ENCODE data around the gene CPA3. TPM values are rescaled to one million over a fixed set of nuclear protein-coding genes. Genes with fewer than 3 reads are reported as not detected.

CPA3 gene
- total and polyA plus RNA-seq, 7 donors: 0.34 to 3.8 (median 0.74) TPM

DNA sequence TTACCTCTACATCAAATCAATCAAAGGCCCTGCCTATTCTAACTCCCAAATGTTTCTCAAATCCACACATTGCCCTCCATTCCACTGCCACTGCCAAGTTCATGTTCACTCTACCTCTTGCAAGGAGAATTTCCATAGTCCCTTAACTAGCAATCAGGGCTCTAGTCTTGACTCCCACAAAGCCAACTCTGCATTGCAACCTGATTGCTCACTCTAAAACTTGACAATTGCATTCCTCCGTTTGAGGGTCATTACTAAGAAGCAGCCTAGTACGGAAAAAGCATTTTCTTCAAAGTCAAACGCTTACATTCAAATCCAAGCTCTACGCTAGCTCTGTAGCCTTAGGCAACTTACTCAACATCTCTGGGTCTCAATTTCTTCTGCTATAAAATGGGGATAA is 1.2 kb downstream of the CPA3 start:
- ATAC-seq (no peak), DNase-seq (no peak)
- Histone ChIP-seq H3K4me1 (peaks cover 16% of the 10 kb centered on the region), H3K9me3 (no peaks in the 10 kb centered on the region), H3K4me3 (no peak overlapping the region), H3K36me3 (ENCODE audit: insufficient read depth in 1 of 2, low read depth in 1 of 2) (no peaks in the 10 kb centered on the region), H3K27ac (no peak overlapping the region), H3K27me3 (ENCODE audit: insufficient read depth in 3 of 3, low read length in 2 of 3) (no peaks in the 10 kb centered on the region)
- TF ChIP-seq, protein P1, sequence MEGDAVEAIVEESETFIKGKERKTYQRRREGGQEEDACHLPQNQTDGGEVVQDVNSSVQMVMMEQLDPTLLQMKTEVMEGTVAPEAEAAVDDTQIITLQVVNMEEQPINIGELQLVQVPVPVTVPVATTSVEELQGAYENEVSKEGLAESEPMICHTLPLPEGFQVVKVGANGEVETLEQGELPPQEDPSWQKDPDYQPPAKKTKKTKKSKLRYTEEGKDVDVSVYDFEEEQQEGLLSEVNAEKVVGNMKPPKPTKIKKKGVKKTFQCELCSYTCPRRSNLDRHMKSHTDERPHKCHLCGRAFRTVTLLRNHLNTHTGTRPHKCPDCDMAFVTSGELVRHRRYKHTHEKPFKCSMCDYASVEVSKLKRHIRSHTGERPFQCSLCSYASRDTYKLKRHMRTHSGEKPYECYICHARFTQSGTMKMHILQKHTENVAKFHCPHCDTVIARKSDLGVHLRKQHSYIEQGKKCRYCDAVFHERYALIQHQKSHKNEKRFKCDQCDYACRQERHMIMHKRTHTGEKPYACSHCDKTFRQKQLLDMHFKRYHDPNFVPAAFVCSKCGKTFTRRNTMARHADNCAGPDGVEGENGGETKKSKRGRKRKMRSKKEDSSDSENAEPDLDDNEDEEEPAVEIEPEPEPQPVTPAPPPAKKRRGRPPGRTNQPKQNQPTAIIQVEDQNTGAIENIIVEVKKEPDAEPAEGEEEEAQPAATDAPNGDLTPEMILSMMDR (IDR thresholded peaks at IDR 0.05): no peak
- intact Hi-C loops (cut with DNase I): loop anchor here in 1 of 2 donors (10.0 kb wide), 1 partner anchor 409 kb away; no protein-coding TSS in a partner anchor
- WGBS, 3 donors: 91 to 93% (median 93%) methylated on average over 4 of the region's 4 CpGs

DNA sequence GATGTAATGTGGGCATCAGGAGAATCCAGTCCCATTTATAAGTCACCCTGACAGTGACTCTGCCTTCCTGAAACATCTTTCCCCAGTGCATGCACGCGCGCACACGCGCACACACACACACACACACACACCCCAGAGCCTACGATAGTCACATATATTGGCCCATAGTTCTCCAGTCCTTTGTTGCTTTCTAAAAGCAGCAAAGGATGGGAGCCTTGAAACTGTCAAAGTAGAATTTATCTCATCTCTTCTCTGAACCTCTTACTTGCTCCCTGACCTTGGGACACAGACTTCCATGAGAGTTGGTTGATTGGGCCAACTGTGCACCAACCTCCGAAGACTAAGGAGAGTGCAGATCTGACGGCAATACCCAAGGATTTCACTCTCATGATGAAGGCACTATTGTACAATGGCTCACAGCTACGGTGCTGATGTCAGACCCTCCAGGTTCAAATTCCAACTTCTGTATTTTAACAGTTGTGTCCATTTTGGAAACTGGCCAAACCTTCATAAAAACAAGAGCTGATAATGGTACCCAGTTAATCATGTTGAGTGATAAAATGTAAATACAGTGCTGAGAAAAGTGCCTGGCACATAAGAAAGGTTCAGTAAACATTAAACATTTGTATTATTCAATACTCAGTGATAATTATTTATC is 8.3 kb downstream of the CPA3 start:
- intact Hi-C loops (cut with DNase I): loop anchor here in 1 of 2 donors (5.0 kb wide), 1 partner anchor 59 kb away; no protein-coding TSS in a partner anchor
- TF ChIP-seq, protein P1 (IDR thresholded peaks at IDR 0.05): no peak

DNA sequence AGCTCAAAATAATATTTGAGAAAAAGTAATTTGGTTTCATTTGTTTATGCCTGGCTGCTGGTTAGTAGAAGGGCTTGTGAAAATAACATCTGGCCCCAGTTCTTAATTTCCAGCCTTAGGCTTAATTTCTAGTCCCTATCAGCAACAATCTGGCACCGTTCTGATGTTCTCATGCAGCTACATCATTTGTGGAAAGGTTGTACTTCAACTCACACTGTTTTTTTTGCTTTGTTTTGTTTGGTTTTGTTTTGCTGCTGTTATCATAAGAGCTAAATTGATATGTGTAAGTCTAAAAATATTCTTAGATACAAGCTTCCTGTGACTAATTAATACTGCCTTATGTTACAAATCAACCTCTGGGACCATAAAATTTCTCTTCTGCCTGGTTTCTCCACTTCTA is 8.9 kb downstream of the CPA3 start:
- Histone ChIP-seq H3K36me3 (ENCODE audit: insufficient read depth in 1 of 2, low read depth in 1 of 2) (no peaks in the 10 kb centered on the region), H3K9me3 (no peaks in the 10 kb centered on the region), H3K27ac (no peak overlapping the region), H3K4me1 (no peaks in the 10 kb centered on the region), H3K27me3 (ENCODE audit: insufficient read depth in 3 of 3, low read length in 2 of 3) (no peaks in the 10 kb centered on the region), H3K4me3 (no peak overlapping the region)
- no peak for DNase-seq
- TF ChIP-seq, protein P1 (IDR thresholded peaks at IDR 0.05): no peak
- no peak for ATAC-seq
- intact Hi-C loops (cut with DNase I): loop anchor here in 1 of 2 donors (5.0 kb wide), 1 partner anchor 58 kb away; no protein-coding TSS in a partner anchor
- 43 to 59% (median 52%) methylated on average over 1 of the region's 1 CpG for WGBS, 3 donors

More for the DNA sequence above, 8.3 kb downstream of the CPA3 start:
- ATAC-seq (no peak), DNase-seq (no peak)
- no peak overlapping the region for H3K4me3 ChIP-seq
- no peaks in the 10 kb centered on the region for H3K9me3 ChIP-seq
- WGBS, 3 donors: 81 to 89% (median 87%) methylated on average over 9 of the region's 9 CpGs
- H3K4me1 ChIP-seq: no peaks in the 10 kb centered on the region
- no peaks in the 10 kb centered on the region for H3K27me3 ChIP-seq (ENCODE audit: insufficient read depth in 3 of 3, low read length in 2 of 3)
- H3K36me3 ChIP-seq (ENCODE audit: insufficient read depth in 1 of 2, low read depth in 1 of 2): no peaks in the 10 kb centered on the region
- no peak overlapping the region for H3K27ac ChIP-seq

DNA sequence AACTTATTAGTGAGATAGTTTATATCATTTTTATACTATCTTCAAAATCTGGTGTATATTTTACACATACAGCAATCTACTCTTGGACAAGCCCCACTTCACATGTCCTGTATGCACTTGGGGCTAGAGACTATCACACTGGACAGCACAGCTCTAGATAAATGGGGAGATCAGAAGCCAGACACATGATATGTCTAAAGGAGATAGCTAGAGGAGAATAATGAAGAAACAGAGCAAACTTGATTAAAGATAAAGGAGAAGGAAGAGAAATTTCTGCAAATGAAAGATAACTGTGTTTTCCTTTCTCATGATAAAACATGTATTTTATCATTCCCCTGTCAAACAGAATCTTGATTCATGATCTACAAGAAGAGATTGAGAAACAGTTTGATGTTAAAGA is 13.0 kb downstream of the CPA3 start:
- TF ChIP-seq, protein P1 (IDR thresholded peaks at IDR 0.05): no peak
- Histone ChIP-seq H3K36me3 (ENCODE audit: insufficient read depth in 1 of 2, low read depth in 1 of 2) (no peaks in the 10 kb centered on the region), H3K27me3 (ENCODE audit: insufficient read depth in 3 of 3, low read length in 2 of 3) (no peaks in the 10 kb centered on the region), H3K9me3 (no peaks in the 10 kb centered on the region), H3K27ac (no peak overlapping the region), H3K4me1 (peaks cover 14% of the 10 kb centered on the region), H3K4me3 (no peak overlapping the region)
- no peak for ATAC-seq
- intact Hi-C loops (cut with DNase I): no loop called here
- no peak for DNase-seq

DNA sequence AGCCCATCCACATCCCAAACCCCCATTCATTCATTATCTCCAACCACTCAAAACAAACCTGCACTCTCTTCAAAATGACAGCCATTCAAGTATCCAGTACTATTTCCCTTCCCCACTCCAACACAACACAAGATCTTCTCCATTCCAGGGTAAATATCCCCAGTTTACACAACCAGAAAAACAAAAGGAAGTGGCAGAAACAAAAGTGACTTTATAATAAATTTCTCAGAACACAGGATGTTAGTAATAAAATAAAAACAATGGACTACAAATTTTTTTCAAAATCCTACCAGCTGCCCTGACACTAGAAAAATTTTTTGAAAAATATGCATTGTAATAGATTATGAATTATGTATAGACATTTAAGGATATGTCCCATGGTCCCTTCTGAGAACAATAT is 14.2 kb downstream of the CPA3 start:
- intact Hi-C loops (cut with DNase I): no loop called here
- Histone ChIP-seq H3K4me3 (no peak overlapping the region), H3K27me3 (ENCODE audit: insufficient read depth in 3 of 3, low read length in 2 of 3) (no peaks in the 10 kb centered on the region), H3K4me1 (peaks cover 21% of the 10 kb centered on the region), H3K36me3 (ENCODE audit: insufficient read depth in 1 of 2, low read depth in 1 of 2) (no peaks in the 10 kb centered on the region), H3K9me3 (no peaks in the 10 kb centered on the region), H3K27ac (no peak overlapping the region)
- TF ChIP-seq, protein P1 (IDR thresholded peaks at IDR 0.05): no peak
- DNase-seq: no peak
- no peak for ATAC-seq

Data from psoas muscle (tissue), 8 donors.